Measurements from ENCODE around the gene ATF6.
A peak's percentile ranks its signal among the peaks of the same experiment; 100 is the strongest.

The ATF6 gene

DNA sequence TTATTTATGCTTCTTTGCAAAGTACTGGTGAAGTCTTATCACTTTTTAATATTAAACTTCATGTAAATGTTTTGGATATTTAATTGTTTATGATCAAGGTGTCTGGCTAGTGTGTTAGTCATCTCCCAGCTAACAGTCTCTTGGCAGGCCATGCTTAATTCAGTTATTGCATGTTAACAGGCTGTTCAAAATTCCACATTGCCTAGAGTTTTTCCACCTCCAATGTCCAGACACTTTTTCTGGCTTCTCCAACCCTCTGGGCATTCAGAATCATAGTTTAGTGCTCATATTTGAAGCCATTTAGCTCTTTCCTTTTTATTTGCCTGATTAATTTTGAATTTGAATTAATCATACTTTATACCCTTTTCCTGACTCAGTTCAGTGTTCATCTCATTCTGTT lies 188.3 kb downstream of the ATF6 start:
- Histone ChIP-seq H3K27ac (ENCODE audit: low read depth, low read length) (no peak overlapping the region), H3K9ac (ENCODE audit: low read depth, low read length) (no peak overlapping the region), H3K27me3 (ENCODE audit: insufficient read depth, low read length) (no peaks in the 10 kb centered on the region), H3K9me3 (ENCODE audit: insufficient read depth, low read depth, low read length) (no peaks in the 10 kb centered on the region), H3K4me1 (ENCODE audit: insufficient read depth, low read length) (peaks cover 3% of the 10 kb centered on the region; the same call in 1 of the 2 replicates), H3K4me3 (ENCODE audit: low read length) (no peak overlapping the region), H3K36me3 (ENCODE audit: insufficient read depth, low read length) (peaks cover 3% of the 10 kb centered on the region; the same call in 1 of the 2 replicates)

DNA sequence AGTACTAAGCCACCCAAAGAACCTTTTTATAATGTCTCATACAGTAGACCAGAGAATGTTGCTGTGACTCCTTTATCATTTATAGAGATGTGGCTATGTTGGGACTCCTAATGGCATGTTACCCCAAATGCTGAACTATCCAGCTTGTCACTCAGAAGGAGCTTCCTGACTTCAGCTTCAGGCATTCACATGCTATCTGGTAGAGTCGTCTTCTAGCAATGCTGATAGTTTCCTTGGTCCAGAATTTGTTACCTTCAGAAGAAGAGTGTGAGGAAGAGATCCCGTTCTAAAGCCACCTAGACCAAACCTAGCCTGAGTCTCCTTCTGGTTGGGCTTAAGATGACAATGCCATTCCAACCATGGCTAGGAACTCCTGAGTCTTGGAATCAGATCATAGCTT lies 189.5 kb downstream of the ATF6 start:
- Histone ChIP-seq H3K27me3 (ENCODE audit: insufficient read depth, low read length) (no peaks in the 10 kb centered on the region), H3K9me3 (ENCODE audit: insufficient read depth, low read depth, low read length) (no peaks in the 10 kb centered on the region), H3K9ac (ENCODE audit: low read depth, low read length) (no peak overlapping the region), H3K27ac (ENCODE audit: low read depth, low read length) (no peak overlapping the region), H3K36me3 (ENCODE audit: insufficient read depth, low read length) (peaks cover 3% of the 10 kb centered on the region; the same call in 1 of the 2 replicates), H3K4me3 (ENCODE audit: low read length) (no peak overlapping the region), H3K4me1 (ENCODE audit: insufficient read depth, low read length) (peaks cover 3% of the 10 kb centered on the region; the same call in 1 of the 2 replicates)
- WGBS = 90% methylated on average over 2 of the region's 2 CpGs

DNA sequence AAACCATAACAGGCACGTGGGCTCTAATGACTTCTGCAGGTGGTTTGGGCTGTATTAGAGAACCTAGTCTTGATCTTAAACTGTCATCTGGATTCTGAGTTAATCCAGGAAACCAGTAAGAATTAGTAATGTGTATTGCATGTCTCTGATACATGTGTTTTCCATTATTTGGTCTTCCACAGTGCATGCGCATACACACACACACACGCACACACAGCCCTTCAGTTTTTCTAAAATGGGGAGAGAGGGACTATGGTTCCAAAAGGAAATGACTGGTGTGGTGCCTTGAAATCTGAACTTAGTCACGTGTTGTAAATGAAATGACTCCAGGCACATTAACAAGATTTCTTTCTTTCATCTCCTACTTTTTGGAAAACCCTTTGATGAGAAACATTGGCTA lies 190.0 kb downstream of the ATF6 start:
- WGBS = 83% methylated on average over 2 of the region's 4 CpGs
- Histone ChIP-seq H3K4me1 (ENCODE audit: insufficient read depth, low read length) (peaks cover 3% of the 10 kb centered on the region; the same call in 1 of the 2 replicates), H3K4me3 (ENCODE audit: low read length) (no peak overlapping the region), H3K27me3 (ENCODE audit: insufficient read depth, low read length) (no peaks in the 10 kb centered on the region), H3K9me3 (ENCODE audit: insufficient read depth, low read depth, low read length) (no peaks in the 10 kb centered on the region), H3K27ac (ENCODE audit: low read depth, low read length) (no peak overlapping the region), H3K36me3 (ENCODE audit: insufficient read depth, low read length) (peaks cover 3% of the 10 kb centered on the region; the same call in 1 of the 2 replicates), H3K9ac (ENCODE audit: low read depth, low read length) (no peak overlapping the region)

DNA sequence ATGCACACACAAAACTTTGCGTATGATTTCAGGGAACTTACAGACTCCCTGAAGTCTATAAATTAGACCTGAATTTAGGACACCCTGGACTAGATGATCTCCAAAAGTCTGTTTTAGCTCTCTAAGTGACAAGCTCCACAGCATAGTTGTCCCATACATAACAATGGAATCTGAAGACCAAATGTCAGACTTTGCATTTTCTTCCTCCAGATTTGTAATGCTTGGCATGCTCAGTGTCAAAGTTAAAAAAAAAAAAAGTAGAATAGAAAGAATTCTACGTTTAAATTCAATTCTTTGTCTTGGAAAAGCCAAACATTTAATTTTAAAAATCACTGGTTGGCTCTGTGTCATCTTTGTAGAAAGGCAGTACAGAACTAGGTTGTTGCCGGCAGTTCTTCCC lies 190.8 kb downstream of the ATF6 start:
- H3K9ac ChIP-seq (ENCODE audit: low read depth, low read length) = no peak overlapping the region
- no peaks in the 10 kb centered on the region for H3K27me3 ChIP-seq (ENCODE audit: insufficient read depth, low read length)
- no peak overlapping the region for H3K4me3 ChIP-seq (ENCODE audit: low read length)
- no peak overlapping the region for H3K27ac ChIP-seq (ENCODE audit: low read depth, low read length)
- WGBS = 89% methylated on average over 3 of the region's 3 CpGs
- peaks cover 3% of the 10 kb centered on the region; the same call in 1 of the 2 replicates for H3K36me3 ChIP-seq (ENCODE audit: insufficient read depth, low read length)
- no peaks in the 10 kb centered on the region for H3K9me3 ChIP-seq (ENCODE audit: insufficient read depth, low read depth, low read length)
- H3K4me1 ChIP-seq (ENCODE audit: insufficient read depth, low read length) = peaks cover 8% of the 10 kb centered on the region; the same call in 1 of the 2 replicates

DNA sequence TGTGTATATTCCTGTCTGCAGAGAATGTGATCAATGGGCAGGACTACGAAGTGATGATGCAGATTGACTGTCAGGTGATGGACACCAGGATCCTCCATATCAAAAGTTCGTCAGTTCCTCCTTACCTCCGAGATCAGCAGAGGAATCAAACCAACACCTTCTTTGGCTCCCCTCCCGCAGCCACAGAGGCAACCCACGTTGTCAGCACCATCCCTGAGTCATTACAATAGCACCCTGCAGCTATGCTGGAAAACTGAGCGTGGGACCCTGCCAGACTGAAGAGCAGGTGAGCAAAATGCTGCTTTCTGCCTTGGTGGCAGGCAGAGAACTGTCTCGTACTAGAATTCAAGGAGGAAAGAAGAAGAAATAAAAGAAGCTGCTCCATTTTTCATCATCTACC lies 192.3 kb downstream of the ATF6 start:
- WGBS = 74% methylated on average over 7 of the region's 7 CpGs
- Histone ChIP-seq H3K27me3 (ENCODE audit: insufficient read depth, low read length) (no peaks in the 10 kb centered on the region), H3K27ac (ENCODE audit: low read depth, low read length) (no peak overlapping the region), H3K9ac (ENCODE audit: low read depth, low read length) (no peak overlapping the region), H3K36me3 (ENCODE audit: insufficient read depth, low read length) (peaks cover 3% of the 10 kb centered on the region; the same call in 1 of the 2 replicates), H3K4me3 (ENCODE audit: low read length) (no peak overlapping the region), H3K9me3 (ENCODE audit: insufficient read depth, low read depth, low read length) (no peaks in the 10 kb centered on the region), H3K4me1 (ENCODE audit: insufficient read depth, low read length) (peaks cover 16% of the 10 kb centered on the region; the same call in 1 of the 2 replicates)

DNA sequence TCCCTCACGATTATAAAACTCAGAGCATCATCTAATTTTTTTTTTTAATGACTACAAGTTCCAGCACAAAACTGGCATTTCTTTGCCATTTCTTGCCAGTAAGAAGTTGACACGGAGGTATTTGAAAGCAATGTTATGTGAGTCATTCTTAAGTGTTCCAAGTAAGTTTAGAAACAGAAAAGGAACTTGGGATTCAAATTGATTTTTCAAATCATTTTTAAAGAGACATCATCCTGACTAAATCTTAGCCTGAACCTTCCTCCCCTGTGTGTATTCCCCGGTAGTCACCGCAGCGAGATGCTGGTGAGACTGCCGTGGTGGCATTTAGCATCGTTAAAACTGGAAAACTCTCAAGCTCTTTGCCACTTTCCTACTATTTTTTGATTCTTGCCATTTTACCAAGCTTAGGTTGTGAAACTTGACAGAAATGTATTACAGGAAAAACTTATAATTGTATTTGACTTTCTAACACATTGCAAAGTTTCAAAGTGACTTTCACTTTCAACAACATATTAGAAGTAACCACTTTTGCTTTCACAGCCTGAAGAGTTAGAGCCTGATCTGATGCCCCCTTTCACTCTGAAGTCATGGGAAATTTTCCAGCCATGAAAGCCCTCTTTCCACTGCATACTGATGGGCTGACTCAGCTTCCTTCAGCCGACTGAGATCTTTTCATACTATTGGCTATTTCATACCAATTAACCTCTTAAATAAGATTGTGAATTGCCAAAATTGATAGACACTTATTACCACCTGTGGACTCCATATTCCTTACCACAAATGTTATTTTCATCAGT lies 196.2 kb downstream of the ATF6 start:
- Histone ChIP-seq H3K4me3 (ENCODE audit: low read length) (no peak overlapping the region; the same call in 1 of the 2 replicates), H3K27me3 (ENCODE audit: insufficient read depth, low read length) (no peaks in the 10 kb centered on the region), H3K27ac (ENCODE audit: low read depth, low read length) (peak overlapping the region; percentile 36; the same call in 1 of the 2 replicates), H3K9me3 (ENCODE audit: insufficient read depth, low read depth, low read length) (no peaks in the 10 kb centered on the region), H3K9ac (ENCODE audit: low read depth, low read length) (no peak overlapping the region), H3K36me3 (ENCODE audit: insufficient read depth, low read length) (peaks cover 3% of the 10 kb centered on the region; the same call in 1 of the 2 replicates), H3K4me1 (ENCODE audit: insufficient read depth, low read length) (peaks cover 13% of the 10 kb centered on the region; the same call in 1 of the 2 replicates)
- 81% methylated on average over 8 of the region's 8 CpGs for WGBS

DNA sequence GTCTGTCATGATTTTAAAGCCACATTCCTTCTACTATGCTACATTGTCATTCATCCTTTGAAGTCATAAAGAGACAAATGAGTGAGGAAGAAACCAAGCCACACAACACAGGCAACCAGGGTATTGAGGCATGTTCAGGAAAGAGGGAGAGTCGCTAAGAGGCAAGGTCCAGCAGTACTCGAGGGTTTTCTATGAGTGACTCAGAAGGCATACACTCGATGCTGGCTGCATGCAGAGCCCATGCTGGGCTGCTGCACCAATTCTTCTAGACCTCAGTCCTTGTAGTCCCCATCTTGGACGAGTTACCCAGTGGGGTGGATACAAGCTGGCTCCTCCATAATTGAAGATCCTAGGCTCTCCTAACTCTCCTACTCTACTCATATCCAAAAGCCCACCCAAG lies 199.9 kb downstream of the ATF6 start:
- Histone ChIP-seq H3K4me1 (ENCODE audit: insufficient read depth, low read length) (peaks cover 13% of the 10 kb centered on the region; the same call in 1 of the 2 replicates), H3K4me3 (ENCODE audit: low read length) (no peak overlapping the region), H3K9ac (ENCODE audit: low read depth, low read length) (no peak overlapping the region), H3K9me3 (ENCODE audit: insufficient read depth, low read depth, low read length) (no peaks in the 10 kb centered on the region), H3K27me3 (ENCODE audit: insufficient read depth, low read length) (no peaks in the 10 kb centered on the region), H3K36me3 (ENCODE audit: insufficient read depth, low read length) (no peaks in the 10 kb centered on the region), H3K27ac (ENCODE audit: low read depth, low read length) (no peak overlapping the region)
- WGBS = 74% methylated on average over 4 of the region's 4 CpGs

DNA sequence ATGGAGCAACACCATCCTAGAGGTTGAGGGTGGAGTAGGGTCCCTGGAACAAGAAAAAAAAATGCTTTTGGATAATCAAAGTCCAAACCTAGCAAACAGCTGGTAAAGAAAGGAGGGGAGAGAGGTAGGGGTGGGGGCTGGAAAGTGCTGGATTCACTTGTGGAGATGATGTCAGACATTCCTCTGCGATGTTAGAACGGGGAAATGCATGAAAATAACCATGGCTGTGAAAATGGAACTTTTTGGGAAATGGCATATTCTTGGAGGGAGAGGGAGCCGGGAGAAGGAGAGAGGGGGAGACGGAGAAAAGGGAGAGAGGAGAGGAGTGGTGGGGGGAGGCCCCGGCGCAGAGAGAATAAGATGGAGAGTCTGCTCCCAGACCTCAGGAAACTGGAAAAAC lies 203.9 kb downstream of the ATF6 start:
- 84% methylated on average over 6 of the region's 6 CpGs for WGBS
- no peak overlapping the region for H3K9ac ChIP-seq (ENCODE audit: low read depth, low read length)
- H3K9me3 ChIP-seq (ENCODE audit: insufficient read depth, low read depth, low read length) = no peaks in the 10 kb centered on the region
- H3K27ac ChIP-seq (ENCODE audit: low read depth, low read length) = no peak overlapping the region
- no peaks in the 10 kb centered on the region; the same call in 1 of the 2 replicates for H3K4me1 ChIP-seq (ENCODE audit: insufficient read depth, low read length)
- H3K27me3 ChIP-seq (ENCODE audit: insufficient read depth, low read length) = no peaks in the 10 kb centered on the region
- H3K4me3 ChIP-seq (ENCODE audit: low read length) = no peak overlapping the region
- no peaks in the 10 kb centered on the region for H3K36me3 ChIP-seq (ENCODE audit: insufficient read depth, low read length)

DNA sequence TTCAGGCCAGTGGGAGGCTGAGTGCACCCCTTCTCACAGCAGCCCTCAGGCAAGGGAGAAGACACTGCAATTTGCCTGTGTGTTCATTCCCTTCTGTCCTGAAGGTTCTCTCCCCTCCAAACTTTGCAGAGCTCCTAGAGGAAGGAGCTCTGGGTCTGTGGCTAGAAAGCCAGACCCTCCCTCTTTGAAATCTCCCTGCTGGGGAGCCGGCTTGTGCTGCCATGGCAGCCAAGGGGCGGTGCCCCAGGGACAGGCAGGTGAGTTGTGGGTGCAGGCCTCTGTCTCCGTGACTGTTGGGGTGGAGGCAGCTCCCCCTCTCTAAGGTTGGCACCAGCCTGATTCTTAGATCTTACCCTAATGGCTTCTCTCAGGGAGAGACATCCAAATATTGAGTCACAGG lies 204.5 kb downstream of the ATF6 start:
- H3K4me3 ChIP-seq (ENCODE audit: low read length) = no peak overlapping the region
- no peaks in the 10 kb centered on the region; the same call in 1 of the 2 replicates for H3K4me1 ChIP-seq (ENCODE audit: insufficient read depth, low read length)
- H3K36me3 ChIP-seq (ENCODE audit: insufficient read depth, low read length) = no peaks in the 10 kb centered on the region
- 55% methylated on average over 3 of the region's 3 CpGs for WGBS
- no peaks in the 10 kb centered on the region for H3K27me3 ChIP-seq (ENCODE audit: insufficient read depth, low read length)
- no peak overlapping the region for H3K27ac ChIP-seq (ENCODE audit: low read depth, low read length)
- no peak overlapping the region for H3K9ac ChIP-seq (ENCODE audit: low read depth, low read length)
- no peaks in the 10 kb centered on the region for H3K9me3 ChIP-seq (ENCODE audit: insufficient read depth, low read depth, low read length)

DNA sequence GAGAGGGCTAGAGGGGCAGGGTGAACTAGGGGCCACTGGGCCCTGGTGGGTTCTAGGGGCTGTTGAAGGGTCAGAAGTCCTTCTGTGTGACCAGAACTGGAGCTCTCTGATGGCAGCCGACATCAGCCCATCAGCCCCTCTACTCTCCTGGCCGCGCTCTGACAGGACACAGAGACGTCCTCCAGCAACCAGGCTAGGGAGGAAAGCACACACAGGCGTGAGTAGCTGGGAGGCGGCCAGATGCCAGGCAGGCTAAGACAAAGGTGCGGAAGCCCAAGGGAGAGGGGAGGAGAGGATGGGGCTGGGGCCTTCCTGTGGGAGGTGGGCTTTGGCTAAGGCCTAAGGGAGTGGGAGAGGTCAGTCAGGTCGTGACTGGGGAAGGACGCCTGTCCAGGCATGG lies 206.7 kb downstream of the ATF6 start:
- 89% methylated on average over 9 of the region's 9 CpGs for WGBS

DNA sequence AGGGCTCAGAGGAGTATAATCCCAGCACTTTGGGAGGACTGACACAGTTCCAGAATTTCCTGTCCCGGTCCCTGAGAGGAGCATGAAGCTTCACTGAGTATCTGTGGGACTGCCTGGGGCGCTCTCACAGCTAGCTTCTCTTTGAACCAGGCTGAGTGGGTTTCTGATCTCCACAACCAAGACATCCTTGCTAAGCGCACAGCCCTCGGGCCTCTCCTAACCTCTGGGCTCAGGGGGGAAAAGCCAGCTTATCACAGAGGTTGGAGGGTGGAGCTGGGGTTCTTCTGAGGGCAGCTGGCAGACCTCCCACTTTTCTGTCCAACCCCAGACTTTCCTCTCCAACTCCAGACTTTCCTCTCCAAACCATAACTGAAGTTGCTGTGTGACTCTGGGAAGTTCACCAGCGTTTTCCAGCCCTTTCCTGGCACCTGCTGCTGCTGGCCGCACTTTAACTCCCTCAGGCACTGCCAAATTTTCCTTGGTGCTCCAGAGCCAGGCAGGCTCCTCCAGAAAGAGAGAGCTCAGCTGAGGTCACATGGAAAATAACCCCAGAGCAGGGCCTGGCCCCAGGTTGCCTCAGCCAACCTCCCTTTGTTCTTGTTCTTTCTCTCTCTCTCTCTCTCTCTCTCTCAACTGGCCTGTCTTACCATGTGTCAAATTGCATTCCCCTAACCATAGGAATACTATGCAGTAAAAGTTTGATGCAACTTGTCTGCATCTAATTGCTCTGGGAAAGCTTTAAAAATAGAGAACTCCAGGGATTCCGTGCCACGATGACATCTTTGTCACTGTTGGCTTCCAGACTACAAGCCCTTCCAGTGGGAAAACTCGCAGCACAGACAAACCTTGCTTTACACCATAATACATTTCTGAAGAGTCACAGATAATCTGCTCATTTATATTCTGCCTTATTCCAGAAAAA lies 208.1 kb downstream of the ATF6 start:
- no peak overlapping the region for H3K9ac ChIP-seq (ENCODE audit: low read depth, low read length)
- no peaks in the 10 kb centered on the region for H3K9me3 ChIP-seq (ENCODE audit: insufficient read depth, low read depth, low read length)
- no peaks in the 10 kb centered on the region; the same call in 1 of the 2 replicates for H3K4me1 ChIP-seq (ENCODE audit: insufficient read depth, low read length)
- WGBS = 83% methylated on average over 9 of the region's 9 CpGs
- H3K27me3 ChIP-seq (ENCODE audit: insufficient read depth, low read length) = no peaks in the 10 kb centered on the region
- no peak overlapping the region for H3K4me3 ChIP-seq (ENCODE audit: low read length)
- no peak overlapping the region for H3K27ac ChIP-seq (ENCODE audit: low read depth, low read length)
- H3K36me3 ChIP-seq (ENCODE audit: insufficient read depth, low read length) = no peaks in the 10 kb centered on the region

More for the DNA sequence above, 206.7 kb downstream of the ATF6 start:
- Histone ChIP-seq H3K9me3 (ENCODE audit: insufficient read depth, low read depth, low read length) (no peaks in the 10 kb centered on the region), H3K36me3 (ENCODE audit: insufficient read depth, low read length) (no peaks in the 10 kb centered on the region), H3K4me3 (ENCODE audit: low read length) (no peak overlapping the region), H3K4me1 (ENCODE audit: insufficient read depth, low read length) (no peaks in the 10 kb centered on the region; the same call in 1 of the 2 replicates), H3K27ac (ENCODE audit: low read depth, low read length) (no peak overlapping the region), H3K9ac (ENCODE audit: low read depth, low read length) (no peak overlapping the region; the same call in 1 of the 2 replicates), H3K27me3 (ENCODE audit: insufficient read depth, low read length) (no peaks in the 10 kb centered on the region)
